Astrocyte (in vitro differentiated cells and primary cell): ENCODE results near the gene HNF4A.

Experiments
- EZH2 ChIP-seq: IDR thresholded peaks from 2 replicates; pipeline ENCODE4 v1.6.1; 2012; ENCODE audit warnings: mild to moderate bottlenecking, low read length, inconsistent platforms; ENCODE audit not compliant: insufficient read depth
- TF ChIP-seq, protein P1 (sequence below): IDR thresholded peaks from 2 replicates; pipeline ENCODE4 v1.5.1; 2011; ENCODE audit warnings: low read depth, mild to moderate bottlenecking, inconsistent platforms, low read length, moderate library complexity; ENCODE audit not compliant: insufficient read depth

GRCh38 chr20:44431118-44431501 is 75.6 kb downstream of the HNF4A start:
- TF ChIP-seq, protein P1, sequence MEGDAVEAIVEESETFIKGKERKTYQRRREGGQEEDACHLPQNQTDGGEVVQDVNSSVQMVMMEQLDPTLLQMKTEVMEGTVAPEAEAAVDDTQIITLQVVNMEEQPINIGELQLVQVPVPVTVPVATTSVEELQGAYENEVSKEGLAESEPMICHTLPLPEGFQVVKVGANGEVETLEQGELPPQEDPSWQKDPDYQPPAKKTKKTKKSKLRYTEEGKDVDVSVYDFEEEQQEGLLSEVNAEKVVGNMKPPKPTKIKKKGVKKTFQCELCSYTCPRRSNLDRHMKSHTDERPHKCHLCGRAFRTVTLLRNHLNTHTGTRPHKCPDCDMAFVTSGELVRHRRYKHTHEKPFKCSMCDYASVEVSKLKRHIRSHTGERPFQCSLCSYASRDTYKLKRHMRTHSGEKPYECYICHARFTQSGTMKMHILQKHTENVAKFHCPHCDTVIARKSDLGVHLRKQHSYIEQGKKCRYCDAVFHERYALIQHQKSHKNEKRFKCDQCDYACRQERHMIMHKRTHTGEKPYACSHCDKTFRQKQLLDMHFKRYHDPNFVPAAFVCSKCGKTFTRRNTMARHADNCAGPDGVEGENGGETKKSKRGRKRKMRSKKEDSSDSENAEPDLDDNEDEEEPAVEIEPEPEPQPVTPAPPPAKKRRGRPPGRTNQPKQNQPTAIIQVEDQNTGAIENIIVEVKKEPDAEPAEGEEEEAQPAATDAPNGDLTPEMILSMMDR, result no peak
- TF ChIP-seq EZH2, result no peak
